ENCODE results near the gene CCT2. TPM values are rescaled to one million over a fixed set of nuclear protein-coding genes. Genes with fewer than 3 reads are reported as not detected.
A peak's percentile ranks its signal among the peaks of the same experiment; 100 is the strongest.

CCT2 gene
- total RNA-seq, 4 donors from 2014 or later = 57.7 to 108 (median 72.7) TPM

DNA sequence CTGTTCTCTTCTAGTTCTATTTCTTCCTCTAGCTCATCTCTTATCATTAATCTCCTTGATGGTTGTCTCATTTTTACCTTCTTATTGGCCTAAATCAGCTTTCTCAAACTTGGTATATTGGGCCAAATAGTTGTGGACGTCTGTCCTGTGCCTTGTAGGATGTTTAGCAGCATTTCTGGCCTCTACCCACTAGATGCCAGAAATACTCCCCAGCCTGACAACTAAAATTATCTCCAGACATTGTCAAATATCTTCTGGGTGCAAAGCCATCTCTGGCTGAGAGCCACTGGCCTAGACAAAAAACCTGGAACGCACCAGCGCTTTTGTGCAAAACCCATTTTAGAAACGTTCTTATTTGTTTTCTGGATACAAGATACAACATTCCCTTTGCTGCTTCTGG is 64.3 kb downstream of the CCT2 start:
- no peak for DNase-seq (ENCODE audit: low spot score in 2 of 2)
- H3K4me3 ChIP-seq = no peak overlapping the region
- no peak for TF ChIP-seq POLR2A (IDR thresholded peaks at IDR 0.05)
- no peak for TF ChIP-seq EP300 (IDR thresholded peaks at IDR 0.05)
- TF ChIP-seq CTCF (IDR thresholded peaks at IDR 0.05) = no peak
- no peaks in the 10 kb centered on the region for H3K4me1 ChIP-seq
- 63 to 68% methylated on average over 4 of the region's 4 CpGs for WGBS, 2 donors
- H3K27me3 ChIP-seq = no peaks in the 10 kb centered on the region
- no peaks in the 10 kb centered on the region for H3K36me3 ChIP-seq
- no peak overlapping the region for H3K27ac ChIP-seq
- H3K9me3 ChIP-seq = no peaks in the 10 kb centered on the region

Small RNAs within 50 kb of the gene (small RNA-seq; reads per million reads assigned to genes)
- gene MIR3913-1 = 6.4 reads per million, percentile 86 among the genes with 10 or more reads in this experiment

Other genes with a start within 250 kb of the CCT2 start
- 10 to 100 TPM in 3 of 4 donors, 1 to 10 TPM in 1; 9.6 to 58.1 (median 37.1) TPM for gene LYZ, start 237.1 kb upstream of the CCT2 start, total RNA-seq
- 10 to 100 TPM; 18.6 to 66.1 (median 55.0) TPM for gene YEATS4, start 225.7 kb upstream of the CCT2 start, total RNA-seq
- gene FRS2, start 115.1 kb upstream of the CCT2 start, total RNA-seq = 100 to 1,000 TPM in 1 of 4 donors, 10 to 100 TPM in 3; 51.7 to 113 (median 66.4) TPM
- gene LRRC10, start 25.4 kb downstream of the CCT2 start, total RNA-seq = not detected
- not detected for gene BEST3, start 113.8 kb downstream of the CCT2 start, total RNA-seq
- 10 to 100 TPM; 11.7 to 44.0 (median 16.9) TPM for gene RAB3IP, start 153.4 kb downstream of the CCT2 start, total RNA-seq
- gene MYRFL, start 239.8 kb downstream of the CCT2 start, total RNA-seq = under 1 TPM in 1 of 4 donors, not detected in 3; 0.20 TPM